H1 (cell line): ENCODE measurements around the gene PDIA6. TPM values are rescaled to one million over a fixed set of nuclear protein-coding genes. Genes with fewer than 3 reads are reported as not detected.

Experiments used
- CTCF ChIA-PET: fragments of 300-600 bp; sonication (Branson Sonifier 250); formaldehyde crosslinking; loops from one replicate; lab custom pipeline; 2021; ENCODE audit not compliant: partially characterized antibody; lab: Charles Lee
- POLR2A ChIA-PET: fragments of 300-600 bp; sonication (Branson Sonifier 250); formaldehyde crosslinking; loops from one replicate; lab custom pipeline; 2021; ENCODE audit warnings: inconsistent platforms; ENCODE audit not compliant: partially characterized antibody; lab: Charles Lee
- DNase-seq, 2 experiments: peaks; one replicate each; pipeline versions ENCODE4 v3.0.0 to v3.0.0-alpha.2; 2010 to 2022; ENCODE audit warnings: low spot score in 2 of 2, low read depth in 1 of 2, mixed read lengths in 1 of 2
- FAIRE-seq: peaks from 2 replicates; lab custom pipeline; 2011; peaks lifted over from hg19 to GRCh38; lab: Jason Lieb, UNC
- H2AFZ ChIP-seq: 2 replicates; pipeline ENCODE4 v1.8.1; 2012; ENCODE audit warnings: low read length, inconsistent platforms
- H2AK5ac ChIP-seq: 2 replicates; pipeline ENCODE4 v1.6.1; 2013; ENCODE audit warnings: low read depth, low read length
- H2BK120ac ChIP-seq: replicated peaks from 2 replicates; pipeline ENCODE3; 2013; ENCODE audit warnings: low read depth, low read length, inconsistent platforms
- H2BK12ac ChIP-seq: 2 replicates; pipeline ENCODE4 v1.6.1; 2013; ENCODE audit warnings: low read depth, low read length
- H2BK15ac ChIP-seq: 2 replicates; pipeline ENCODE4 v1.6.1; 2013; ENCODE audit warnings: low read length
- H2BK20ac ChIP-seq: 2 replicates; pipeline ENCODE4 v1.6.1; 2013; ENCODE audit warnings: low read length
- H2BK5ac ChIP-seq: 2 replicates; pipeline ENCODE4 v1.6.1; 2013; ENCODE audit warnings: low read depth, low read length
- H3K14ac ChIP-seq: 2 replicates; pipeline ENCODE4 v1.6.1; 2013; ENCODE audit warnings: inconsistent platforms; ENCODE audit not compliant: insufficient read length
- H3K18ac ChIP-seq: 2 replicates; pipeline ENCODE4 v1.6.1; 2013; ENCODE audit warnings: low read length; ENCODE audit errors: extremely low read depth
- H3K23ac ChIP-seq: 2 replicates; pipeline ENCODE4 v1.6.1; 2013; ENCODE audit warnings: inconsistent platforms; ENCODE audit not compliant: insufficient read length
- H3K23me2 ChIP-seq: 2 replicates; pipeline ENCODE4 v1.6.1; 2013; ENCODE audit warnings: low read depth, low read length
- H3K27ac ChIP-seq: 2 replicates; pipeline ENCODE4 v1.6.1; 2011; ENCODE audit warnings: low read depth, low read length, inconsistent platforms
- H3K27me3 ChIP-seq, 4 experiments: replicated peaks in 1 of 4; 1 replicate in 1 of 4; 2 replicates in 3 of 4; pipeline versions ENCODE4 v1.6.1 to v1.8.1; 2011 to 2013; ENCODE audit warnings: low read length in 3 of 4, mild to moderate bottlenecking in 3 of 4, inconsistent platforms in 2 of 4, mixed read lengths in 2 of 4, moderate library complexity in 1 of 4; ENCODE audit not compliant: control insufficient read depth in 3 of 4, insufficient read depth in 3 of 4; ENCODE audit errors: extremely low read depth in 1 of 4
- H3K36me3 ChIP-seq, 4 experiments: 2 replicates each; pipeline versions ENCODE4 v1.6.1 to v1.8.1; 2011 to 2013; ENCODE audit warnings: mild to moderate bottlenecking in 4 of 4, low read length in 3 of 4, moderate library complexity in 2 of 4, control low read depth in 1 of 4, inconsistent platforms in 1 of 4; ENCODE audit not compliant: insufficient read depth in 4 of 4, control insufficient read depth in 2 of 4
- H3K4ac ChIP-seq: replicated peaks from 2 replicates; pipeline ENCODE3; 2013; ENCODE audit warnings: low read length, low read depth, mixed read lengths, inconsistent platforms; ENCODE audit not compliant: insufficient read length
- H3K4me1 ChIP-seq, 4 experiments: replicated peaks in 1 of 4; 1 replicate in 1 of 4; 2 replicates in 3 of 4; pipeline versions ENCODE4 v1.6.1 to v1.8.1; 2011 to 2013; ENCODE audit warnings: low read length in 3 of 4, inconsistent platforms in 2 of 4, mixed read lengths in 1 of 4; ENCODE audit not compliant: insufficient read depth in 4 of 4, control insufficient read depth in 3 of 4
- H3K4me2 ChIP-seq, 2 experiments: 2 replicates each; pipeline versions ENCODE4 v1.6.1 to v1.8.1; 2011 to 2013; ENCODE audit warnings: low read depth in 2 of 2, low read length in 2 of 2, control low read depth in 1 of 2, inconsistent platforms in 1 of 2, mild to moderate bottlenecking in 1 of 2; ENCODE audit not compliant: insufficient read depth in 1 of 2
- H3K4me3 ChIP-seq, 4 experiments: fragments of 200-600, 300-600 bp in 1 of 4; sonication (generic), shearing (Covaris generic), sonication (Bioruptor Twin) in 1 of 4; 2 replicates each; pipeline versions ENCODE4 v1.5.1 to v1.8.1; 2011 to 2016; ENCODE audit warnings: low read length in 4 of 4, low read depth in 3 of 4, control low read depth in 2 of 4, inconsistent platforms in 2 of 4, mild to moderate bottlenecking in 2 of 4, mixed read lengths in 1 of 4, moderate library complexity in 1 of 4; ENCODE audit not compliant: insufficient read depth in 2 of 4; ENCODE audit errors: extremely low read depth in 1 of 4
- H3K56ac ChIP-seq: replicated peaks from 2 replicates; pipeline ENCODE3; 2013; ENCODE audit warnings: low read depth, mild to moderate bottlenecking, mixed read lengths, low read length, inconsistent platforms; ENCODE audit not compliant: insufficient read length
- H3K79me1 ChIP-seq: 2 replicates; pipeline ENCODE4 v1.6.1; 2013; ENCODE audit warnings: low read depth, low read length, control low read depth
- H3K79me2 ChIP-seq, 2 experiments: 2 replicates each; pipeline versions ENCODE4 v1.6.1 to v1.8.1; 2012 to 2013; ENCODE audit warnings: low read length in 2 of 2, mild to moderate bottlenecking in 2 of 2, inconsistent platforms in 1 of 2; ENCODE audit not compliant: insufficient read depth in 2 of 2, control insufficient read depth in 1 of 2
- H3K9ac ChIP-seq, 4 experiments: replicated peaks in 1 of 4; 1 replicate in 1 of 4; 2 replicates in 3 of 4; pipeline versions ENCODE4 v1.6.1 to v1.8.1; 2011 to 2013; ENCODE audit warnings: low read depth in 3 of 4, low read length in 3 of 4, control low read depth in 2 of 4, mild to moderate bottlenecking in 2 of 4, moderate library complexity in 2 of 4, inconsistent platforms in 1 of 4; ENCODE audit errors: extremely low read depth in 1 of 4
- H3K9me3 ChIP-seq, 2 experiments: 2 replicates each; pipeline versions ENCODE4 v1.6.1 to v1.8.1; 2012 to 2013; ENCODE audit warnings: mild to moderate bottlenecking in 2 of 2, moderate library complexity in 2 of 2, control low read depth in 1 of 2, inconsistent platforms in 1 of 2, low read depth in 1 of 2, low read length in 1 of 2, mixed read lengths in 1 of 2; ENCODE audit not compliant: insufficient read depth in 2 of 2
- H4K20me1 ChIP-seq, 2 experiments: replicated peaks in 1 of 2; 2 replicates each; pipeline versions ENCODE3 to v1.8.1; 2011 to 2013; ENCODE audit warnings: inconsistent platforms in 2 of 2, low read length in 2 of 2, mild to moderate bottlenecking in 1 of 2; ENCODE audit not compliant: insufficient read depth in 2 of 2, control insufficient read depth in 1 of 2
- H4K5ac ChIP-seq: 2 replicates; pipeline ENCODE4 v1.6.1; 2013; ENCODE audit warnings: low read length, low read depth, mixed read lengths, inconsistent platforms; ENCODE audit not compliant: insufficient read length
- H4K8ac ChIP-seq: 2 replicates; pipeline ENCODE4 v1.8.0; 2013; ENCODE audit warnings: mild to moderate bottlenecking, moderate library complexity, low read length, inconsistent platforms; ENCODE audit not compliant: insufficient read depth; ENCODE audit errors: extremely low read depth
- H4K91ac ChIP-seq: replicated peaks from 2 replicates; pipeline ENCODE3; 2013; ENCODE audit warnings: low read length, mixed read lengths, inconsistent platforms; ENCODE audit not compliant: insufficient read length
- HDAC6 ChIP-seq: IDR thresholded peaks from one replicate; pipeline ENCODE4 v1.7.1; 2012; ENCODE audit warnings: low read depth, mild to moderate bottlenecking, inconsistent platforms, low read length, moderate library complexity
- NRF1 ChIP-seq: IDR thresholded peaks from 2 replicates; pipeline ENCODE4 v1.6.1; 2011; ENCODE audit warnings: mild to moderate bottlenecking, low read depth, low read length, improper control_type of control experiment
- POLR2A ChIP-seq, 2 experiments: IDR thresholded peaks; 1 replicate in 1 of 2; 2 replicates in 1 of 2; pipeline ENCODE4 v1.6.1; 2011; ENCODE audit warnings: low read depth in 2 of 2, low read length in 2 of 2, mild to moderate bottlenecking in 2 of 2; ENCODE audit errors: control extremely low read depth in 1 of 2
- TEAD4 ChIP-seq: IDR thresholded peaks from 2 replicates; pipeline ENCODE4 v1.6.1; 2012; ENCODE audit warnings: low read depth, low read length, inconsistent platforms, mixed read lengths
- WGBS, 2 experiments: shearing (Covaris generic) in 1 of 2; methylation state at CpG; one replicate each; pipeline versions ENCODE4 v1.1.6 to v1.1.7; 2013 to 2015; ENCODE audit warnings: low lambda C conversion rate in 2 of 2, mixed read lengths in 2 of 2, inconsistent platforms in 1 of 2, low coverage in 1 of 2, missing lambda C conversion rate in 1 of 2; ENCODE audit not compliant: insufficient replicate concordance in 2 of 2, insufficient coverage in 1 of 2, insufficient read length in 1 of 2; ENCODE audit errors: extremely low coverage in 1 of 2, missing lambda C conversion rate in 1 of 2; 5-methylcytosine and 5-hydroxymethylcytosine counted together
- polyA plus RNA-seq, 7 experiments: library from polyadenylated mRNA; depleted of rRNA in 3 of 7; stranded (reverse) in 5 of 7; unstranded in 2 of 7; fragments of >200 nt in 5 of 7; fragments of 200-250 nt in 2 of 7; gene quantifications; 1 replicate in 5 of 7; 2 replicates in 1 of 7; 4 replicates in 1 of 7; pipeline versions ENCODE4 v1.2.1 to v1.2.3, GENCODE V29; 2011 to 2013; ENCODE audit warnings: missing spikeins in 2 of 7, mixed read lengths in 2 of 7
- total RNA-seq: library from RNA; stranded (reverse); fragmentation: NEBNext Ultra II Directional; extraction: Animal tissue kit (Norgen Biotek cat#: 25700); gene quantifications from 2 replicates; pipeline ENCODE4 v1.2.1, GENCODE V29; 2021

PDIA6 gene
- total and polyA plus RNA-seq, 2 of the 8 experiments (the other 6 are each of a cell fraction or from before 2014, with no cell fraction given), result 181 to 384 TPM

DNA sequence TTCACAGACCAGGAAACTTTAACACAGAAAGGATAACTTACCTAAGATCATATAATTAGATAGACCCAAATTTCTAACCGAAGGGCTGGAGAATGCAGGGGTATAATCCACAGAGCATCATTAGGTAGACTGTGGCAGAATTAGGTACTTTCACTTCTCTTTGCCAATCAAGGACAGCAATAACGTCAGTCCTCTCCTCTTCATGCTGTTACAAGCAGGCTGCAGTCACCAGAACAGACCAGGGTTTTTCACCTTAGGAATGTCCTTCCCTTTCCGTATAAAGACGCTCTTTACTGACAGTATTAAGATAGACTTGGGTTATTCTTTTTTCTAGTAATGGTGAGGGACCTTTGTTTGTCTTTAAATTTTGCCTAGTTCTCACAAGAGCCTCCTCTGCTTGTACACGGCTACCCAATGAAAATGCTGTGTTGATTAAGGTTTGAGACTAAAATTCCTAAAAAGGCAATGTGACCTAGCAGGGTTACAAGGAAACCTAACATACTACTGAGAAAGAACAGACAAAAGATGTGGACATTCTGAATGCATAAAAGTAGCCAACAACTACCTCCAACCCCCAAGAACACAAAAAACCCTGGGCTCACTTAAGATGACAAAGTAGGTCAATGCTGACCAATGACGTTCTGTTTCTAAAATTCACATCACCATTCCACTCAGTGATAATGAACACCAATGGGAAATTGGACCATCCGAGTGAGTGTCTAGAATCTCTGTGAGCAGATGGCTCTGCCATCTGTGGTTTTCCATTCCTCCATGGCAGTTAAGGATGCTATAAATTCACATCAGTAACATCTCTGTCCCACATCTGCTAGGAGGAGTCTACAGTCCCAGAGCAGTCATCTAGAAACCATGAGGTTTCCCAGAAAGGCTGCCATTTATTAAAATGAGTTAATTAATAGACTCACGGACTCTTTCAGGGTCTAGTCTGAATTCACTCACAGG is 2.1 kb downstream of the PDIA6 start:
- H4K8ac ChIP-seq, result no peak overlapping the region
- peaks cover 0 to 15% (median 4%) of the 10 kb centered on the region in 4 experiments; a peak in 6 of 7 replicates for H3K4me1 ChIP-seq
- H2BK20ac ChIP-seq, result no peak overlapping the region
- no peak overlapping the region for H3K23ac ChIP-seq
- H3K9ac ChIP-seq, result peak overlapping the region in 1 of 4 experiments; percentile 50; a peak in 4 of 7 replicates
- H3K36me3 ChIP-seq, result peaks cover 0 to 16% (median 0%) of the 10 kb centered on the region in 4 experiments; a peak in 1 of 8 replicates
- H2BK15ac ChIP-seq, result no peak overlapping the region
- no peak overlapping the region for H3K27ac ChIP-seq
- no peak overlapping the region for H2BK12ac ChIP-seq
- H3K79me2 ChIP-seq, result peaks cover 52 to 64% of the 10 kb centered on the region in 2 experiments
- no peak overlapping the region for H2AK5ac ChIP-seq
- no peak for TF ChIP-seq HDAC6
- TF ChIP-seq TEAD4, result no peak
- TF ChIP-seq POLR2A (IDR thresholded peaks at IDR 0.05; ENCODE audit: control extremely low read depth in 1 of 2, low read depth in 2 of 2, low read length in 2 of 2), result no peak; a peak in 1 of 3 replicates
- TF ChIP-seq NRF1, result no peak
- TF ChIP-seq, all 59 proteins: peak for 0
- CTCF ChIA-PET, result no interaction called here
- H3K4me3 ChIP-seq, result peak overlapping the region; percentile 56 to 87 (median 69); a peak in 5 of 8 replicates
- H2BK5ac ChIP-seq, result no peak overlapping the region
- H3K9me3 ChIP-seq, result no peaks in the 10 kb centered on the region
- H3K4me2 ChIP-seq, result peak overlapping the region; percentile 82 to 100
- peaks cover 7% of the 10 kb centered on the region; the same call in 1 of the 2 replicates for H3K79me1 ChIP-seq
- POLR2A ChIA-PET, result no interaction called here
- no peak overlapping the region for H3K56ac ChIP-seq
- H2BK120ac ChIP-seq, result no peak overlapping the region
- H3K23me2 ChIP-seq, result peaks cover 8% of the 10 kb centered on the region; the same call in 1 of the 2 replicates
- H4K5ac ChIP-seq, result no peak overlapping the region
- no peaks in the 10 kb centered on the region; a peak in 2 of 7 replicates for H3K27me3 ChIP-seq
- FAIRE-seq (no peak), DNase-seq (no peak)
- WGBS, 2 experiments, result 78% methylated on average over 8 of the region's 8 CpGs; no CpG with 5 or more reads in 1 of the 2 experiments
- no peak overlapping the region for H3K4ac ChIP-seq
- no peak overlapping the region for H4K91ac ChIP-seq
- no peak overlapping the region for H2AFZ ChIP-seq
- no peak overlapping the region for H3K14ac ChIP-seq
- H4K20me1 ChIP-seq, result peaks cover 15 to 20% of the 10 kb centered on the region in 2 experiments
- H3K18ac ChIP-seq, result no peak overlapping the region
